Trophoblast cell (in vitro differentiated cells and primary cell): Measurements from ENCODE around the gene PTGER3.

Experiments used
- DNase-seq, 2 donors: peaks; one replicate each; pipeline ENCODE4 v3.0.0-alpha.2; 2016
- H2AFZ ChIP-seq: 2 replicates; pipeline ENCODE4 v1.6.1; 2013; ENCODE audit warnings: low read length, moderate library complexity, mild to moderate bottlenecking; ENCODE audit not compliant: insufficient read depth, poor library complexity
- H2AK5ac ChIP-seq: 2 replicates; pipeline ENCODE4 v1.6.1; 2013; ENCODE audit warnings: mild to moderate bottlenecking, low read length
- H2BK120ac ChIP-seq: 2 replicates; pipeline ENCODE4 v1.6.1; 2013; ENCODE audit warnings: low read length, mild to moderate bottlenecking, moderate library complexity; ENCODE audit not compliant: insufficient read depth, poor library complexity
- H2BK12ac ChIP-seq: 2 replicates; pipeline ENCODE4 v1.6.1; 2013; ENCODE audit warnings: mild to moderate bottlenecking, low read length, moderate library complexity
- H2BK5ac ChIP-seq: 2 replicates; pipeline ENCODE4 v1.6.1; 2013; ENCODE audit warnings: low read length, low read depth, moderate library complexity, mild to moderate bottlenecking; ENCODE audit not compliant: poor library complexity
- H3K14ac ChIP-seq: 2 replicates; pipeline ENCODE4 v1.6.1; 2013; ENCODE audit warnings: mild to moderate bottlenecking, low read length
- H3K18ac ChIP-seq: 2 replicates; pipeline ENCODE4 v1.6.1; 2013; ENCODE audit warnings: mild to moderate bottlenecking, low read length
- H3K23ac ChIP-seq: 2 replicates; pipeline ENCODE4 v1.6.1; 2013; ENCODE audit warnings: low read length
- H3K27ac ChIP-seq: 2 replicates; pipeline ENCODE4 v1.5.1; 2013; ENCODE audit warnings: low read depth, mild to moderate bottlenecking, inconsistent platforms, low read length, moderate library complexity
- H3K27me3 ChIP-seq: 2 replicates; pipeline ENCODE4 v1.6.1; 2013; ENCODE audit warnings: inconsistent platforms, mild to moderate bottlenecking, low read length, moderate library complexity; ENCODE audit not compliant: insufficient read depth
- H3K36me3 ChIP-seq, 2 experiments: 1 replicate in 1 of 2; 2 replicates in 1 of 2; pipeline ENCODE4 v1.6.1; 2013; ENCODE audit warnings: low read length in 2 of 2, mild to moderate bottlenecking in 2 of 2, moderate library complexity in 1 of 2; ENCODE audit not compliant: insufficient read depth in 2 of 2, control insufficient read depth in 1 of 2
- H3K4ac ChIP-seq: 2 replicates; pipeline ENCODE4 v1.6.1; 2013; ENCODE audit warnings: low read depth, mild to moderate bottlenecking, low read length, moderate library complexity
- H3K4me1 ChIP-seq, 2 experiments: 1 replicate in 1 of 2; 2 replicates in 1 of 2; pipeline ENCODE4 v1.6.1; 2013; ENCODE audit warnings: low read length in 2 of 2, mild to moderate bottlenecking in 2 of 2, moderate library complexity in 1 of 2; ENCODE audit not compliant: insufficient read depth in 2 of 2, control insufficient read depth in 1 of 2
- H3K4me2 ChIP-seq: 2 replicates; pipeline ENCODE4 v1.6.1; 2013; ENCODE audit warnings: inconsistent platforms, mild to moderate bottlenecking, low read length, moderate library complexity
- H3K4me3 ChIP-seq: 2 replicates; pipeline ENCODE4 v1.5.1; 2013; ENCODE audit warnings: mild to moderate bottlenecking, low read depth, low read length, inconsistent platforms
- H3K79me1 ChIP-seq: one replicate; pipeline ENCODE4 v1.6.1; 2013; ENCODE audit warnings: low read length
- H3K79me2 ChIP-seq: 2 replicates; pipeline ENCODE4 v1.6.1; 2013; ENCODE audit warnings: low read length, mild to moderate bottlenecking; ENCODE audit not compliant: control insufficient read depth, insufficient read depth, poor library complexity
- H3K9ac ChIP-seq: 2 replicates; pipeline ENCODE4 v1.6.1; 2013; ENCODE audit warnings: mild to moderate bottlenecking, low read length
- H3K9me3 ChIP-seq: 2 replicates; pipeline ENCODE4 v1.6.1; 2013; ENCODE audit warnings: low read depth, mild to moderate bottlenecking, control low read depth, inconsistent platforms, low read length; ENCODE audit not compliant: insufficient read depth
- H4K12ac ChIP-seq: 2 replicates; pipeline ENCODE4 v1.6.1; 2013; ENCODE audit warnings: low read depth, mild to moderate bottlenecking, low read length, moderate library complexity
- H4K8ac ChIP-seq: 2 replicates; pipeline ENCODE4 v1.6.1; 2013; ENCODE audit warnings: low read depth, mild to moderate bottlenecking, low read length, moderate library complexity
- H4K91ac ChIP-seq: one replicate; pipeline ENCODE4 v1.6.1; 2013; ENCODE audit warnings: low read depth, mild to moderate bottlenecking, low read length, moderate library complexity
- WGBS: extraction: QIAGEN DNeasy Blood & Tissue Kit; methylation state at CpG from one replicate; pipeline ENCODE4 v1.1.7; 2013; ENCODE audit warnings: missing lambda C conversion rate; ENCODE audit not compliant: insufficient read length, insufficient coverage; ENCODE audit errors: extremely low coverage; 5-methylcytosine and 5-hydroxymethylcytosine counted together

Gene PTGER3

GRCh38 chr1:70994753-70995268 lies 52.8 kb downstream of the PTGER3 start:
- H4K12ac ChIP-seq = no peak overlapping the region
- no peaks in the 10 kb centered on the region for H3K36me3 ChIP-seq
- WGBS = no CpG with 5 or more reads among the region's 1 CpG
- H3K14ac ChIP-seq = no peak overlapping the region
- no peak overlapping the region for H3K27ac ChIP-seq
- no peak overlapping the region for H3K4me3 ChIP-seq
- no peaks in the 10 kb centered on the region for H3K79me2 ChIP-seq
- no peak overlapping the region for H3K18ac ChIP-seq
- H2BK12ac ChIP-seq = no peak overlapping the region
- DNase-seq = no peak
- H2BK120ac ChIP-seq = no peak overlapping the region
- H2AK5ac ChIP-seq = no peak overlapping the region
- H3K4me1 ChIP-seq = no peaks in the 10 kb centered on the region
- H3K4me2 ChIP-seq = no peak overlapping the region
- no peak overlapping the region for H2AFZ ChIP-seq
- no peak overlapping the region for H4K8ac ChIP-seq
- H3K4ac ChIP-seq = no peak overlapping the region
- H3K79me1 ChIP-seq = no peaks in the 10 kb centered on the region
- H2BK5ac ChIP-seq = no peak overlapping the region
- no peaks in the 10 kb centered on the region for H3K27me3 ChIP-seq
- H4K91ac ChIP-seq = no peak overlapping the region
- H3K9me3 ChIP-seq = no peaks in the 10 kb centered on the region
- H3K23ac ChIP-seq = no peak overlapping the region
- no peak overlapping the region for H3K9ac ChIP-seq

- no peak overlapping the region for H4K91ac ChIP-seq
- H3K4me2 ChIP-seq = no peak overlapping the region
- H3K79me1 ChIP-seq = no peaks in the 10 kb centered on the region
- no peaks in the 10 kb centered on the region for H3K36me3 ChIP-seq
- H3K14ac ChIP-seq = no peak overlapping the region
- H3K9me3 ChIP-seq = no peaks in the 10 kb centered on the region
- no peak overlapping the region for H3K27ac ChIP-seq
- no peaks in the 10 kb centered on the region for H3K79me2 ChIP-seq
- H3K18ac ChIP-seq = no peak overlapping the region
- no peak for DNase-seq
- no peaks in the 10 kb centered on the region for H3K27me3 ChIP-seq
- H2BK12ac ChIP-seq = no peak overlapping the region
- no peak overlapping the region for H2BK5ac ChIP-seq
- H3K4me3 ChIP-seq = no peak overlapping the region
- H3K4me1 ChIP-seq = no peaks in the 10 kb centered on the region
- no CpG with 5 or more reads among the region's 3 CpGs for WGBS
- no peak overlapping the region for H2AK5ac ChIP-seq
- H4K8ac ChIP-seq = no peak overlapping the region
- no peak overlapping the region for H3K23ac ChIP-seq
- H3K9ac ChIP-seq = no peak overlapping the region
- no peak overlapping the region for H2BK120ac ChIP-seq
- no peak overlapping the region for H2AFZ ChIP-seq
- H3K4ac ChIP-seq = no peak overlapping the region
- H4K12ac ChIP-seq = no peak overlapping the region
These were observed 53.8 kb downstream of the PTGER3 start for GRCh38 chr1:70993798-70994197.

GRCh38 chr1:70992521-70992920 lies 55.1 kb downstream of the PTGER3 start:
- WGBS = no CpG with 5 or more reads among the region's 2 CpGs
- Histone ChIP-seq H2BK5ac (no peak overlapping the region), H3K36me3 (no peaks in the 10 kb centered on the region), H3K27me3 (no peaks in the 10 kb centered on the region), H4K8ac (no peak overlapping the region), H3K27ac (no peak overlapping the region), H4K91ac (no peak overlapping the region), H2BK12ac (no peak overlapping the region), H3K23ac (no peak overlapping the region), H3K9me3 (no peaks in the 10 kb centered on the region), H3K9ac (no peak overlapping the region), H2BK120ac (no peak overlapping the region), H3K4me1 (no peaks in the 10 kb centered on the region), H3K4ac (no peak overlapping the region), H3K4me3 (no peak overlapping the region), H4K12ac (no peak overlapping the region), H2AFZ (no peak overlapping the region), H3K79me1 (no peaks in the 10 kb centered on the region), H3K79me2 (no peaks in the 10 kb centered on the region), H2AK5ac (no peak overlapping the region), H3K14ac (no peak overlapping the region), H3K4me2 (no peak overlapping the region), H3K18ac (no peak overlapping the region)
- DNase-seq = no peak

GRCh38 chr1:70990469-70991253 lies 57.0 kb downstream of the PTGER3 start:
- Histone ChIP-seq H3K9me3 (no peaks in the 10 kb centered on the region), H4K8ac (no peak overlapping the region), H3K4me1 (no peaks in the 10 kb centered on the region), H4K91ac (no peak overlapping the region), H2AK5ac (no peak overlapping the region), H3K4me3 (no peak overlapping the region), H2BK12ac (no peak overlapping the region), H3K27me3 (no peaks in the 10 kb centered on the region), H2BK120ac (no peak overlapping the region), H3K79me1 (no peaks in the 10 kb centered on the region), H2AFZ (no peak overlapping the region), H3K27ac (no peak overlapping the region), H3K4ac (no peak overlapping the region), H3K18ac (no peak overlapping the region), H3K36me3 (no peaks in the 10 kb centered on the region), H2BK5ac (no peak overlapping the region), H3K9ac (no peak overlapping the region), H4K12ac (no peak overlapping the region), H3K79me2 (no peaks in the 10 kb centered on the region), H3K14ac (no peak overlapping the region), H3K23ac (no peak overlapping the region), H3K4me2 (no peak overlapping the region)
- WGBS = no CpG with 5 or more reads among the region's 3 CpGs
- DNase-seq = no peak
